Measurements from ENCODE around the gene WDR90.

GRCh38 chr16:671353-672131, 22.4 kb downstream of the WDR90 start:
- TF ChIP-seq, protein P1, sequence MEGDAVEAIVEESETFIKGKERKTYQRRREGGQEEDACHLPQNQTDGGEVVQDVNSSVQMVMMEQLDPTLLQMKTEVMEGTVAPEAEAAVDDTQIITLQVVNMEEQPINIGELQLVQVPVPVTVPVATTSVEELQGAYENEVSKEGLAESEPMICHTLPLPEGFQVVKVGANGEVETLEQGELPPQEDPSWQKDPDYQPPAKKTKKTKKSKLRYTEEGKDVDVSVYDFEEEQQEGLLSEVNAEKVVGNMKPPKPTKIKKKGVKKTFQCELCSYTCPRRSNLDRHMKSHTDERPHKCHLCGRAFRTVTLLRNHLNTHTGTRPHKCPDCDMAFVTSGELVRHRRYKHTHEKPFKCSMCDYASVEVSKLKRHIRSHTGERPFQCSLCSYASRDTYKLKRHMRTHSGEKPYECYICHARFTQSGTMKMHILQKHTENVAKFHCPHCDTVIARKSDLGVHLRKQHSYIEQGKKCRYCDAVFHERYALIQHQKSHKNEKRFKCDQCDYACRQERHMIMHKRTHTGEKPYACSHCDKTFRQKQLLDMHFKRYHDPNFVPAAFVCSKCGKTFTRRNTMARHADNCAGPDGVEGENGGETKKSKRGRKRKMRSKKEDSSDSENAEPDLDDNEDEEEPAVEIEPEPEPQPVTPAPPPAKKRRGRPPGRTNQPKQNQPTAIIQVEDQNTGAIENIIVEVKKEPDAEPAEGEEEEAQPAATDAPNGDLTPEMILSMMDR (IDR thresholded peaks at IDR 0.05; ENCODE audit: low read length) = no peak
- no peak for TF ChIP-seq EZH2 (IDR thresholded peaks at IDR 0.05; ENCODE audit: borderline replicate concordance, low read length)
